Hematopoietic multipotent progenitor cell (in vitro differentiated cells): ENCODE measurements around the gene EPB41L3. TPM values are rescaled to one million over a fixed set of nuclear protein-coding genes. Genes with fewer than 3 reads are reported as not detected.
"Not testable (repeated sequence)": the region's sequence is repeated elsewhere in the genome, so short reads cannot be mapped to it uniquely, and the experiment has no call there.

Experiments
- DNase-seq, 3 donors: peaks; one replicate each; pipeline ENCODE4 v3.0.0-alpha.2; 2011 to 2015; ENCODE audit warnings: low read depth in 2 of 3, low spot score in 2 of 3
- total RNA-seq: library from RNA; depleted of rRNA; stranded (reverse); fragments of >200 nt; gene quantifications from one replicate; pipeline ENCODE4 v1.2.3, GENCODE V29; 2012

EPB41L3 gene
- total RNA-seq, 1 donor, result 6.2 TPM

DNA sequence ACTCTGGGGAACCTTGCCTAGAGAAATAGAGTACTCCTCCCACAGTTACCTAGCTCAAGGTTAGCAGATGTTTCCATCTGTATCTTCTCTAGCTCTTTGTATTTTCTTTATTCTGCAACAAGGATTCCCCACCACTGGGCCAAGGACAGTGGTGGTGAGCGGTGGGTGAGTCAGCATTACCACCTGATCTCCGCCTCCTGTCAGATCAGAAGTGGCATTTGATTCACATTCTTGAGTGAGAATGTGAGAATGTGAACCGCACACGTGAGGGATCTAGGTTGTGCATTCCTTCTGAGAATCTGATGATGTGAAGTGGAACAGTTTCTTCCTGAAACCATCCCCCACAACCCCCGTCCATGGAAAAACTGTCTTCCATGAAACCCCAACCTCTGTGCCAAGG, 9.0 kb downstream of the EPB41L3 start:
- no peak for DNase-seq

- no peak for DNase-seq
These were observed 11.7 kb downstream of the EPB41L3 start for GRCh38 chr18:5532066-5532465.

DNA sequence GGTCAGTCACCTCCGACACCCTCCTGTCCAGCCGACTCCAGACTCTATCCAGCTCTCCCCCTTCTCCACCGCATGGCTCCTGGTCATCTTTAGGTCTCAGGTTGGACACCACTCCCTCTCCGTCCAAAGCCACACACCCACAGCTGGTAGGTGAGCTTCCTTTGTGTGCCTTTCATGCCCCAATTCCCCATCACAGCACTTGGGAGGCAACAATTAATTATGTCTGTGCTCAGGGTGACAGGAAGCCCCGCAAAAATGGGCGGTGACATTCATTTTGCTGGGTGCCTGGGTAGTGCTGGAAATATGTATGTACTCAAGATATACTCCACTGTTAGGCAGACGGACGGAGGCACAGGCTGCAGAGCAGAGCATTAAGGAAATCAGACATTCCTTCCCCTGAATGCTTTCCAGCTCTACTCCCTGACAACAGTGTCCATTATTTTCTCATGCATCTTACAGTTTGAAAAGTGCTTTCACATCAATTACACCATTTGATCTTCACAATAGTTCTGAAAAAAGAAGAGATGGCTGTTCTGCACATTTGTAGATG, 13.1 kb downstream of the EPB41L3 start:
- no peak for DNase-seq

DNA sequence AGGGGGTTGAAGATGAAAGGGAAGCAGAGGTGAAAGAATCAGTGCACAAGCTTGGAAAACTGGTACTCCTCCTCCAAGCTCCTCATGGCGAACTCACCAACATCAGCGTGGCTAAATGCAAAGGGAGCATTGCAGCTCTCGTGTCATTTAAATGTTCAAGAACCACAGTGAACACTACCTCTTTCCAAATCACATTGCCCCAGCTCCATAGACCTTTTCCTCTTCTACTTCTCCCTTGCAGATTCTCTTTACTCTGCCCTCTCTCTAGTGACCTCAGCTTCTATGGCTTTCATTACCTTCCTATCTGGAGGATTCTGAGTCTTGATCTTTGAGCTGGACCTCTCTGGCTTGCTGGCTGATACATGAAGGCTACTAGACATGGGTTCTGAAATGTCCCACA, 14.3 kb downstream of the EPB41L3 start:
- DNase-seq, result no peak

GRCh38 chr18:5527603-5528002, 16.2 kb downstream of the EPB41L3 start:
- no peak for DNase-seq

DNA sequence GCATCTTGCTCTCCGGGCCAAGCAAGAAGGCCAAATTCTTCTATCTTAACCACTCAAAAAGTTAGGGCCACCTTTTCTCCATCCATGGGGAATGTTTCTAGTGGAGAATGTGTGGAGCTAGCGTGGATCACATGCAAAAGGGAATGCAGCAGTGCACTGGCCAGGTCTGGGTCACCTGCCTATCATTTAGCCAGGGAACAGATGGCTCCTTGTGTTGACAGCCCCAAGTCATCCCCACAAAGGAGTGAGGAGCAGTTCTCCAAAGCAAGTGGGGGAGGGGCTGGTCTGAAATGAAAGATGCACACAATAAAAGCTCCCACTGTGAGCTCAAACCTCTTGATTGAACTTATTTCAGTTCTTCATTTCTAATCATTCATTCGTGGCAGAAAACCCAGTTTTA, 19.1 kb downstream of the EPB41L3 start:
- no peak for DNase-seq

GRCh38 chr18:5521000-5521399, 22.8 kb downstream of the EPB41L3 start:
- DNase-seq, result no peak

DNA sequence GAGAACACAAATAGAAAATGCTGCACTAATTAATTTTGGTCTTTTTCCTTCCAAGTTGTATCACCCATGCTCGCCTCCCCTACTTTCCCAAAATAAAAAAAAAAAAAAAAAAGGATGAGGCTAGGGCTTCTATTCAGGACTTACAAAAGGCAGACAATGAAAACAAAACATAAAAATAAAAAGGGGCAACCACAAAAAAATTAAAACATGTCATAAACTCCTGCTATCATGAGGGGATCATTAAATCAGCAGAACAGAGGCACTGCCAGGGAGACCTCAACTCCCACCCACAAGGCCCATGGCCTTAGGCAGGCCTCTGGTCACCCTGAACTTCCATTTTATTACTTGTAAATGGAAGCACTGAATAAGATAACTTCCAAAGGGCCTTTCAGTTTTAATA, 23.3 kb downstream of the EPB41L3 start:
- DNase-seq, result no peak

DNA sequence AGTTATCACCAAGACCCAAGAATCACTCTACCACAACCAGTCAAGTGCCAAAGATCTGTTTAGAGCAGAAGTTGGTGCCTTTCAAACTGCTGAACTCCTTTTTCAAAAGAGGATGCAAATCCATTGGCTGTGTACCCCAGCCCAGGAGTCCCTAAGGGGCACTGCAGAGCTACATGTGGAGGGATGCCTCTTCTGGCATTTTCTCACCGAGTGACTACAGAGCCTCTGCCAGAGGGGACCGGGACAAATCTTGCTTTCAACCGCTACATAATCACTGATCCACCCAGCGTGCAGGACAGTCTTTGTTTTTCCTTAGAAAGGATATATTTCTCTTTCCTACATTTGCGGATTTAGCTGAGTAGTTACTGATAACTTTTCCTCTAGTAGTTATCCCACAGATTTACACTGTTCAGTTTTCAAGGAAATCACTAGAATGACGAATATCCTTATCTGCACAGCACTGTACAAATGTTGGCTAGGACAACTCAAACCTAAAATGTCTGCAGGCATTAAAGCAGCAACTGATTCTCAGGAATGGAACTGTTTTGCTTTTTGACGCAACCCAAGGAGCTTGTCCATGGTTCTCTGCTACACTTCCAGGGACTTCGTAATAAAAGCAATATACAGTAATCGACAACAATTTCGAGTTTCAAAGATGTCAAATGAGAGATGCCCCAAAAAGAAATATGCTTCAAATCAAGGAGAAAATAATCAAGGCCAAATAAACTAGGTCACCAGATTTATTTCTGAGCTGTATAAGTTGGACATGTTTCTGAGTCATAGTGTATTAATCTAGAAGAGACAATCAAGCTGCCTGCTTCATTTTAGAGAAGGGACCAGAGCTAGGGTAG, 24.1 kb downstream of the EPB41L3 start:
- DNase-seq, result no peak

- DNase-seq, result no peak
These were observed 24.9 kb downstream of the EPB41L3 start for GRCh38 chr18:5518899-5519371.

GRCh38 chr18:5518179-5518770, 25.5 kb downstream of the EPB41L3 start:
- DNase-seq, result no peak

- no peak for DNase-seq
These were observed 27.0 kb downstream of the EPB41L3 start for GRCh38 chr18:5516841-5517240.

GRCh38 chr18:5515011-5515784, 28.6 kb downstream of the EPB41L3 start:
- DNase-seq, result peak in 2 of 3 donors; percentile 36 to 59

DNA sequence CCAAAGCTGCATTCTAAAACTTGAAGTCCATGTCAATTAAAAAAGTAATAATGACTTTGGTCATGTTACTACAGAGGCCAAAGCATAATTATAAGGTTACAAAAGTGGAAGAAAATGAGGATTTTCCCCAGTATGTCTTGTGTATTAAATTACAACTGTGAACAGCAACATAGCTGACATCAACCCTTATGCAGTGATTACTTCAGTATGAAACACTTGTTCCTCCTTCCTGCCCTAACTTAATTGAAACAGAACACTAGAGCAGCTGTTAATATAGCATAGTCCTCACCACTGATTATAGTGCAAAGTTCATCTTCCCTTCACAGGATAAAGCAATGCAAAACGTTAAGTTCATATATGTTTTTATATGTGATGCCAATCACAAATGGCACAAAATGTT, 29.9 kb downstream of the EPB41L3 start:
- DNase-seq, result no peak

GRCh38 chr18:5512176-5512575, 31.6 kb downstream of the EPB41L3 start:
- no peak for DNase-seq

DNA sequence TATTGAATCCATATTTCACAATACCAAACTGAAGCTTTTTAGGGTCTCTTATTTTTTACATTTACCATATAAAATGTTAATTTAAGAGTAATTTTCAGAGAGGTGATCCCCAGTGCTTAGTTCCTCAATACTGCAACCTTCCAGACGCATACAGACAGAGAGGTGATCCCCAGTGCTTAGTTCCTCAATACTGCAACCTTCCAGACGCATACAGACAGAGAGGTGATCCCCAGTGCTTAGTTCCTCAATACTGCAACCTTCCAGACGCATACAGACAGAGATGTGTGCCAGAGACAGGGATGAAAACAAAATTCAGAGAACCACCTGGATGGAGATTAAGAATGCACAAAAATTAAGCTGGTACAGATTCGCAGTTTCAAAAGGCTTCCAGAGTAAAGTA, 32.3 kb downstream of the EPB41L3 start:
- DNase-seq, result not testable (repeated sequence)

GRCh38 chr18:5510135-5510846, 33.5 kb downstream of the EPB41L3 start:
- no peak for DNase-seq

- DNase-seq, result no peak
These were observed 35.0 kb downstream of the EPB41L3 start for GRCh38 chr18:5508821-5509220.

DNA sequence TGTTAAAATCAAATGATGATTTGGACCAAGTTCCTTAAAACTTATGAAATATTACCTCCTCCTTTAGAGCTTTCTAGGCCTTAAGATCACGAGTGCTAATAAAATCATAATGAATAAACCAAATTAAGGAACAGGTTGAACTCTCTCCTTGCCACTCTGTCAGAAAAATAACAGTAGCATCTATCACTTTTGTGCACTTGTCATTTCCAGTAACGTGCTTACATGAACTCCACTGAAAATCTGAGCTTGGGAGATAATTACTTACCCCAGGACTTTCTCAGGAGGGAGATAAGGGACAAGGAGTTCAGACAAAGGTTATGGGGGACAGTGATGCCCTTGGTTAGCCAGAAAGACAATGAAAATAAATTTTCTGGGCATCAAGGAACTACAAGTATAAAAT, 36.0 kb downstream of the EPB41L3 start:
- DNase-seq, result no peak

DNA sequence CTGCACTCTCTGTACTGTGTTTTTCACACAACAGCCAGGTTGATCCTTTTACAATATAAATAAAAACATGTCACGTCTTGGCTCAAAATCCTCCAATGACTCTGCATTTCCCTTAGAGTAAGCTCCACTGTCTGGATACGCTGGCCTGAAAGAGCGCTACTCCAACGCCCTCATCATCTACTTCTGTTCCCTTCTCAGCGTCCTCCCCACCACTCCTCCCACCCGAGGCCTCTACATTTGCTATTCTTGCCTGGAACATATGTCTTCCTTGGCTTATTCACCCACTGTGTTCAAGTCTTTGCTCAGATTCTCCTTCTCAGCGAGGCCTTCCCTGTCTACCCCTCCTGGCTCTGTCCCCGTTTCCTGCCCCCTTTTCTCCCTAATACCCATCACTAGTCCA, 37.6 kb downstream of the EPB41L3 start:
- DNase-seq, result no peak

- DNase-seq, result no peak
These were observed 40.1 kb downstream of the EPB41L3 start for GRCh38 chr18:5503740-5504139.
